Glutamatergic neuron (in vitro differentiated cells): ENCODE results near the gene GPR173. TPM values are rescaled to one million over a fixed set of nuclear protein-coding genes. Genes with fewer than 3 reads are reported as not detected.
A peak's percentile ranks its signal among the peaks of the same experiment; 100 is the strongest.

Experiments
- DNase-seq: peaks from one replicate; pipeline ENCODE4 v3.0.0; 2022
- H3K27ac Mint-ChIP-seq: one replicate; pipeline ENCODE4 v1.8.0; 2020; ENCODE audit warnings: mild to moderate bottlenecking, mixed read lengths, inconsistent platforms; ENCODE audit not compliant: unreplicated experiment
- H3K27me3 Mint-ChIP-seq: one replicate; pipeline ENCODE4 v1.8.0; 2020; ENCODE audit warnings: mild to moderate bottlenecking, moderate library complexity, mixed read lengths, inconsistent platforms; ENCODE audit not compliant: unreplicated experiment
- H3K36me3 Mint-ChIP-seq: one replicate; pipeline ENCODE4 v1.8.0; 2020; ENCODE audit warnings: mild to moderate bottlenecking, mixed read lengths, inconsistent platforms; ENCODE audit not compliant: unreplicated experiment
- H3K4me1 Mint-ChIP-seq: one replicate; pipeline ENCODE4 v1.8.0; 2020; ENCODE audit warnings: mild to moderate bottlenecking, low read depth, mixed read lengths, inconsistent platforms; ENCODE audit not compliant: unreplicated experiment
- H3K4me3 Mint-ChIP-seq: one replicate; pipeline ENCODE4 v1.8.0; 2020; ENCODE audit warnings: mild to moderate bottlenecking, mixed read lengths, inconsistent platforms; ENCODE audit not compliant: unreplicated experiment
- H3K9me3 Mint-ChIP-seq: one replicate; pipeline ENCODE4 v1.8.0; 2020; ENCODE audit warnings: mild to moderate bottlenecking, moderate library complexity, mixed read lengths, inconsistent platforms; ENCODE audit not compliant: unreplicated experiment
- CTCF ChIP-seq: fragments of 200-600 bp; sonication (generic); IDR thresholded peaks from one replicate; pipeline ENCODE4 v1.5.0; 2021; ENCODE audit not compliant: partially characterized antibody, unreplicated experiment
- total RNA-seq: library from RNA; stranded (reverse); fragmentation: NEBNext Ultra II Directional; extraction: Animal tissue kit (Norgen Biotek cat#: 25700); gene quantifications from one replicate; pipeline ENCODE4 v1.2.1, GENCODE V29; 2021; ENCODE audit not compliant: unreplicated experiment

Gene GPR173
- total RNA-seq, 1 donor from 2014 or later = 85.3 TPM

- Mint-ChIP-seq H3K36me3 (peaks cover 3% of the 10 kb centered on the region), H3K9me3 (peaks cover 6% of the 10 kb centered on the region), H3K27ac (no peak overlapping the region), H3K4me1 (peaks cover 4% of the 10 kb centered on the region), H3K4me3 (peak overlapping the region; percentile 97), H3K27me3 (peaks cover 10% of the 10 kb centered on the region)
- TF ChIP-seq CTCF = no peak
- no peak for DNase-seq
These were observed 34.4 kb downstream of the GPR173 start for GRCh38 chrX:53082773-53083616.

DNA sequence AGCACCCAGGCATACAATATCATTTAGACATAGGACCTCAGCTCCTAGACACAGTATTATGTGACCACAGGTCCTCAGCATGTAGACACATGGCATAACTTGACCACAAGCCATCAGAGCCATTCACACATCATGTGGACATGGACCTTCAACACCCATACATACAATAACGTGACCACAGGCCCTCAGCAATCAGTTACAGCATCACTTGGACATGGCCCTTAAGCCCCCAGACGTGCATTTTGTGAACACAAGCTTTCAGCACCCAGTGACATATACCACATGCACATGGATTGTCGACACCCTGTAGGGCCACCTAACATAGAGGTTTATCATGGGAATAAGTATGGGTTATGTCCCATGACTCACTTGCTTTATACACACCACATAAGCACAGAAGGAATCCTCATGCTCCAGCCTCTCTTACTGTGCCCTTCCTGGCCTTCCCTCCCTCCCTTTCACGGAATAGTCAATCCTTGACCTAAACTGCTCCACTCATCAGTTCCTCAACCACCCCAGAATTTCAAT lies 35.5 kb downstream of the GPR173 start:
- peaks cover 10% of the 10 kb centered on the region for H3K27me3 Mint-ChIP-seq
- H3K9me3 Mint-ChIP-seq = peaks cover 6% of the 10 kb centered on the region
- TF ChIP-seq CTCF = no peak
- no peak for DNase-seq
- H3K4me1 Mint-ChIP-seq = peaks cover 4% of the 10 kb centered on the region
- no peak overlapping the region for H3K27ac Mint-ChIP-seq
- peaks cover 3% of the 10 kb centered on the region for H3K36me3 Mint-ChIP-seq
- H3K4me3 Mint-ChIP-seq = peak overlapping the region; percentile 57

DNA sequence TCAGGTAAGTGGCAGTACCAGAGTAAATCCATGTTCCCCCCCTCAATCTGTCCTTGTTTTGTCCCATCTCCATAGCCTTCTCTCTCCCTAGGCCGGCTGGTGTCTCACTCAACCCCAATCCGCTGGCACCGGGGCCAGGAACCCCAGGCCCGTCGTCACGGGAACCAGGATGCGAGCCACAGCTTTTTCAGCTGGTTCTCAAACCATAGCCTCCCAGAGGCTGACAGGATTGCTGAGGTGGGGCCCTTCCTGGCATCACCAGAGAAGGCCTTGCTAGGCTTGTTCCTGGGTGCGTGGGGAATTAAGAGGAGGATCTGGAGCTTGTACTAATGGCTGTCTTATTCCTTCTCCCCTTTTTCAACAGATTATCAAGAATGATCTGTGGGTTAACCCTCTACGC lies 36.3 kb downstream of the GPR173 start:
- Mint-ChIP-seq H3K4me1 (peaks cover 4% of the 10 kb centered on the region), H3K27ac (no peak overlapping the region), H3K4me3 (no peak overlapping the region), H3K9me3 (peaks cover 6% of the 10 kb centered on the region), H3K27me3 (peaks cover 10% of the 10 kb centered on the region), H3K36me3 (peaks cover 3% of the 10 kb centered on the region)
- no peak for TF ChIP-seq CTCF
- no peak for DNase-seq

- peaks cover 6% of the 10 kb centered on the region for H3K9me3 Mint-ChIP-seq
- peaks cover 3% of the 10 kb centered on the region for H3K36me3 Mint-ChIP-seq
- peaks cover 7% of the 10 kb centered on the region for H3K27me3 Mint-ChIP-seq
- no peak for TF ChIP-seq CTCF
- no peak overlapping the region for H3K27ac Mint-ChIP-seq
- H3K4me1 Mint-ChIP-seq = peaks cover 2% of the 10 kb centered on the region
- DNase-seq = no peak
- peak overlapping the region; percentile 14 for H3K4me3 Mint-ChIP-seq
These were observed 37.2 kb downstream of the GPR173 start for GRCh38 chrX:53085661-53086229.

DNA sequence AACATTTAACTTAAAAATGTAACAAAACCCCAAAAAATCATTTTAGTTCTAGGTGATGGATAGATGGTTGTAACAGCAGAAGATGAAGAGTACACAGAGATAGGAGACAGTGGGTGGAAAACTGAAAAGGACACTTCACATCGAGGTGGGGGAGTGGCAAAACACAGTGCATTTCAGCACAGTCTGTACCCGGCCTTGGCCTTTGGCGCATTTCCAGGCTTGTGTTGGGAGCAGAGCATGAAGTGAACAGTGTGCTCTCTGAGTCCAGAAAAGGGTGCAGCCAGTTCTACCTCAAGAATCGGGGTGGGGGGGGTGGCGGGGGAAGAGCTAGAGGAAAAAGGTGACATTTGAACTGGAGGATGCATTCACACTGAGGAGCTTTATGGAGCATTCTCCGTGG lies 37.9 kb downstream of the GPR173 start:
- Mint-ChIP-seq H3K36me3 (peaks cover 3% of the 10 kb centered on the region), H3K9me3 (peaks cover 6% of the 10 kb centered on the region), H3K27ac (no peak overlapping the region), H3K4me1 (no peaks in the 10 kb centered on the region), H3K4me3 (no peak overlapping the region), H3K27me3 (peaks cover 5% of the 10 kb centered on the region)
- no peak for DNase-seq
- TF ChIP-seq CTCF = no peak
